Measurements from ENCODE around the gene RASSF1.
A peak's percentile ranks its signal among the peaks of the same experiment; 100 is the strongest.

The RASSF1 gene

DNA sequence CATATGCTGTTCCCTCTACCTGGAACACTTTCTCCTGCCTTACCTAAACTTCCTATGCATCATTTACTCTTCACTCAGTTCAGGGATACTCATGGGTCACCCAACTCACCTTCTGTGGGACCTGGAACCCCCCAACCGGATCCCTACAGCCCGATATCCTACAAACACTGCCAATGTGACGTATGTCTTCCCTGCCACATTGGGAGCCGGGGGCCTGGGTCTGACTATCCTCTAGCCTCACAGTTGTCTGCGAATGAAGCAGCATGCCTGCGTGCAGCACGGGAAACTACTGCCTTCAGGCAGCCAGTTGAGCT, 9.5 kb upstream of the RASSF1 start:
- no peaks in the 10 kb centered on the region for H3K79me2 ChIP-seq (ENCODE audit: insufficient read depth, low read length)
- no peaks in the 10 kb centered on the region for H3F3A ChIP-seq (ENCODE audit: insufficient read depth, low read length)
- no peaks in the 10 kb centered on the region for H3K9me2 ChIP-seq (ENCODE audit: low read depth, low read length)
- no peak overlapping the region for H2AFZ ChIP-seq (ENCODE audit: low read length)
- no peak for TF ChIP-seq EZH2 (IDR thresholded peaks at IDR 0.05; ENCODE audit: borderline replicate concordance, low read length)
- TF ChIP-seq, protein P1, sequence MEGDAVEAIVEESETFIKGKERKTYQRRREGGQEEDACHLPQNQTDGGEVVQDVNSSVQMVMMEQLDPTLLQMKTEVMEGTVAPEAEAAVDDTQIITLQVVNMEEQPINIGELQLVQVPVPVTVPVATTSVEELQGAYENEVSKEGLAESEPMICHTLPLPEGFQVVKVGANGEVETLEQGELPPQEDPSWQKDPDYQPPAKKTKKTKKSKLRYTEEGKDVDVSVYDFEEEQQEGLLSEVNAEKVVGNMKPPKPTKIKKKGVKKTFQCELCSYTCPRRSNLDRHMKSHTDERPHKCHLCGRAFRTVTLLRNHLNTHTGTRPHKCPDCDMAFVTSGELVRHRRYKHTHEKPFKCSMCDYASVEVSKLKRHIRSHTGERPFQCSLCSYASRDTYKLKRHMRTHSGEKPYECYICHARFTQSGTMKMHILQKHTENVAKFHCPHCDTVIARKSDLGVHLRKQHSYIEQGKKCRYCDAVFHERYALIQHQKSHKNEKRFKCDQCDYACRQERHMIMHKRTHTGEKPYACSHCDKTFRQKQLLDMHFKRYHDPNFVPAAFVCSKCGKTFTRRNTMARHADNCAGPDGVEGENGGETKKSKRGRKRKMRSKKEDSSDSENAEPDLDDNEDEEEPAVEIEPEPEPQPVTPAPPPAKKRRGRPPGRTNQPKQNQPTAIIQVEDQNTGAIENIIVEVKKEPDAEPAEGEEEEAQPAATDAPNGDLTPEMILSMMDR (IDR thresholded peaks at IDR 0.05; ENCODE audit: low read length), result no peak
- peak overlapping the region; percentile 86 for H3K9ac ChIP-seq (ENCODE audit: low read length)
- no peaks in the 10 kb centered on the region for H4K20me1 ChIP-seq (ENCODE audit: insufficient read depth, low read length)
- H3K27ac ChIP-seq (ENCODE audit: low read depth, low read length, poor library complexity, severe bottlenecking), result peak overlapping the region; percentile 31
- H3K4me2 ChIP-seq (ENCODE audit: low read length), result peak overlapping the region; percentile 88
- no peaks in the 10 kb centered on the region for H3K27me3 ChIP-seq (ENCODE audit: insufficient read depth, low read length)
- peak overlapping the region; percentile 76 for H3K4me3 ChIP-seq (ENCODE audit: low read depth, low read length, poor library complexity, severe bottlenecking)
- peaks cover 35% of the 10 kb centered on the region for H3K4me1 ChIP-seq (ENCODE audit: insufficient read depth, low read length, severe bottlenecking)
- H3K9me3 ChIP-seq (ENCODE audit: low read length), result no peaks in the 10 kb centered on the region
- H3K36me3 ChIP-seq (ENCODE audit: insufficient read depth, low read length), result peaks cover 44% of the 10 kb centered on the region; the same call in 1 of the 2 replicates

DNA sequence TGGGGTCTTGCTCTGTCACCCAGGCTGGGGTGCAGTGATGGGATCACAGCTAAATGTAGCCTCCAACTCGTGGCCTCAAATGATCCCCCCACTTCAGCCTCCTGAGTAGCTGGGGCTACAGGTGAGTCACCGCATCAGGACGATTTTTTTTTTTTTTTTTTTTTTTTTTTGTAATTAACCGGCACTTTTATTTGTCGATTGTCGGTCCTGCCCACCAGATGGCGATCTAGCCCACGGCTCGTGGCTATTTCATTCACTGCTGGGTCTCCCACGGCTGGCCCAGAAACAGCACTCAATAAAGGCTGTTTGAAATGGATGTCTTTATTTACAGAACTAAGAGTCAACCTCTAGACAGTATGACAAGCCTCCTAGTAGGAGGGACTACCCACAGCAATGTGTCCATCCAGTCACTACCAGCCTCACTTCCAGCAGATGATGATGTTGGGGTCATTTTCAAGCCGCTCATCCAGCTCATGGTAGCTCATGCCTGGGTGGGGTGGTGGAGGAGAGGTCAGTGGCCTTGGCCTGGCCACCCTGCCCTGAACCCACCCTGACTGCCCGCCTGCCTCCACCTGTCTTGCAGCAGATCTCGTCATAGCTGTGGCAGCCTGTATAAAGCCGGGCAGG, 6.7 kb upstream of the RASSF1 start:
- Histone ChIP-seq H3K79me2 (ENCODE audit: insufficient read depth, low read length) (no peaks in the 10 kb centered on the region), H3K4me3 (ENCODE audit: low read depth, low read length, poor library complexity, severe bottlenecking) (no peak overlapping the region), H3K36me3 (ENCODE audit: insufficient read depth, low read length) (peaks cover 18% of the 10 kb centered on the region; the same call in 1 of the 2 replicates), H3K9me2 (ENCODE audit: low read depth, low read length) (no peaks in the 10 kb centered on the region), H3K9me3 (ENCODE audit: low read length) (no peaks in the 10 kb centered on the region), H3K4me2 (ENCODE audit: low read length) (no peak overlapping the region), H3F3A (ENCODE audit: insufficient read depth, low read length) (no peaks in the 10 kb centered on the region), H3K27ac (ENCODE audit: low read depth, low read length, poor library complexity, severe bottlenecking) (no peak overlapping the region), H3K4me1 (ENCODE audit: insufficient read depth, low read length, severe bottlenecking) (peaks cover 36% of the 10 kb centered on the region), H3K9ac (ENCODE audit: low read length) (no peak overlapping the region), H4K20me1 (ENCODE audit: insufficient read depth, low read length) (no peaks in the 10 kb centered on the region), H3K27me3 (ENCODE audit: insufficient read depth, low read length) (no peaks in the 10 kb centered on the region), H2AFZ (ENCODE audit: low read length) (no peak overlapping the region)
- TF ChIP-seq, protein P1 (IDR thresholded peaks at IDR 0.05; ENCODE audit: low read length), result peak; percentile 49
- TF ChIP-seq EZH2 (IDR thresholded peaks at IDR 0.05; ENCODE audit: borderline replicate concordance, low read length), result no peak

DNA sequence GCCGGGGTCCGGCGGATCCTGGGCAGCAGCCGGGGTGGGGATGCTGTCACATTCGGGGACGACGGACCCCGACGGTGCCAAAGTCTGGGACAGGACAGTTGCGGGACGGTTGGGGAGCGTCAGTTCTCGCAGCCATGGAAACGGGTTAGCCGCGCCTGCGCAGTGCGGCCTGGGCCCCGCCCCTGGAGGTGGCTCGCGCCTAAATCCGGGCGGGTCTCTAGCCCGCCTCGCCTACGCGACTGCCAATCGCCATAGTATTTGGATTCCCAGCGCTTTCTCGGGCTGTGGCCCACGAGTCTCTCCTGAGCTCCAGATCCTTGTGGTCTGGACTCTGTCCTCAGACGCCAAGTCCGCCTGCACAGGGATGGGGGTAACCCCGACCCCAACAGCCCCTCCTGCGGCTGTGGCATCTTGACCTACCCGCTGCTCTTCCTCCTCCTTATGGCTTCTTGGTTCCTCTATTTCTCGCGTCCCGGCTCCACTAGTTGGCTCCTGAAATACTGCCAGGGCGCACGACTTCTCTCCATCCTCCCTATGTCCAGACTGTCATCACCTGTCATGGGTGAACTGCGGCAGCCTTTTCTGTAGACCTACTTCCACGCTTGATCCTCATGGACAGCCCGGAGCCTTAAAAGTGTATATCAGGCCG, 5.1 kb upstream of the RASSF1 start, which contains the start of gene ZMYND10:
ZMYND10 (minus strand) TSS at position 147 of the 649 bp plus-strand sequence. CDS start 153 bp downstream, outside the sequence.
- Histone ChIP-seq H3K4me3 (ENCODE audit: low read depth, low read length, poor library complexity, severe bottlenecking) (peak within 1 kb of the TSS; percentile 46), H3K9me2 (ENCODE audit: low read depth, low read length) (no peaks in the 10 kb centered on the region), H3K27me3 (ENCODE audit: insufficient read depth, low read length) (no peaks in the 10 kb centered on the region), H3K9ac (ENCODE audit: low read length) (peak within 1 kb of the TSS; percentile 55), H3K9me3 (ENCODE audit: low read length) (no peaks in the 10 kb centered on the region), H4K20me1 (ENCODE audit: insufficient read depth, low read length) (no peaks in the 10 kb centered on the region), H3F3A (ENCODE audit: insufficient read depth, low read length) (no peaks in the 10 kb centered on the region), H3K79me2 (ENCODE audit: insufficient read depth, low read length) (no peaks in the 10 kb centered on the region), H3K4me2 (ENCODE audit: low read length) (peak within 1 kb of the TSS; percentile 65), H2AFZ (ENCODE audit: low read length) (no peak within 1 kb of the TSS), H3K4me1 (ENCODE audit: insufficient read depth, low read length, severe bottlenecking) (peaks cover 33% of the 10 kb centered on the region), H3K27ac (ENCODE audit: low read depth, low read length, poor library complexity, severe bottlenecking) (no peak within 1 kb of the TSS), H3K36me3 (ENCODE audit: insufficient read depth, low read length) (peaks cover 18% of the 10 kb centered on the region; the same call in 1 of the 2 replicates)
- TF ChIP-seq EZH2 (IDR thresholded peaks at IDR 0.05; ENCODE audit: borderline replicate concordance, low read length), result no peak
- TF ChIP-seq, protein P1 (IDR thresholded peaks at IDR 0.05; ENCODE audit: low read length), result no peak

All from OCI-LY1 (cell line).